BE2C (cell line): Measurements from ENCODE around the gene VTI1A.

Source experiments
- DNase-seq: peaks from one replicate; pipeline ENCODE4 v3.0.0-alpha.2; 2020
- H3K27me3 ChIP-seq: fragments of 250-450 bp; sonication (Bioruptor Pico); 2 replicates; pipeline ENCODE4 v1.5.1; 2020; ENCODE audit warnings: mild to moderate bottlenecking
- H3K36me3 ChIP-seq: fragments of 250-450 bp; sonication (Bioruptor Pico); 2 replicates; pipeline ENCODE4 v1.5.1; 2020; ENCODE audit warnings: mild to moderate bottlenecking
- H3K4me1 ChIP-seq: fragments of 250-450 bp; sonication (Bioruptor Pico); 2 replicates; pipeline ENCODE4 v1.5.1; 2020
- H3K4me3 ChIP-seq: 2 replicates; pipeline ENCODE4 v1.5.1; 2011; ENCODE audit warnings: low read depth, low read length
- H3K9me3 ChIP-seq: fragments of 250-450 bp; sonication (Bioruptor Pico); 2 replicates; pipeline ENCODE4 v1.5.1; 2020
- TF ChIP-seq, protein P1 (sequence below): IDR thresholded peaks from 2 replicates; pipeline ENCODE4 v1.5.1; 2012; ENCODE audit warnings: mild to moderate bottlenecking, low read depth, low read length

VTI1A gene

DNA sequence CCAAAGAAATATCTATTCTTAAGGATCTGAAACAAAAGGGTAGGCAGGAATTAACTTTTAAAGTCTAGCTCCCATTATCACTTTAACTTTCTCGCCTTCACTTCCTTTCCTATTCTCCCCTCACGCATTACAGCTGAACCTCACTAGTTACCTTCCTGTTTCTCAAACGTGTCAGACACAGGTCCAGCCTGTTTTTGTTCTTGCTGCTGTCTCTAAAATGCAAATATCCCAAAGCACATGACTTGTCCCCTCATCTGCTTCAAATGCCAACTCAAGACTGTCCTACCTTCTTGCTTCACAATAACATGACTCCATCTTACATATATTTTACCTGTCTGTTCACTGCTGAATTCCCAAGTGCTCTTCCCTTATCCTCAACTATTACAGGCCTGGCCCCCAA is 17.9 kb upstream of the VTI1A start:
- Histone ChIP-seq H3K36me3 (peaks cover 22% of the 10 kb centered on the region), H3K4me3 (no peak overlapping the region), H3K9me3 (no peaks in the 10 kb centered on the region), H3K4me1 (no peaks in the 10 kb centered on the region), H3K27me3 (no peaks in the 10 kb centered on the region)
- TF ChIP-seq, protein P1, sequence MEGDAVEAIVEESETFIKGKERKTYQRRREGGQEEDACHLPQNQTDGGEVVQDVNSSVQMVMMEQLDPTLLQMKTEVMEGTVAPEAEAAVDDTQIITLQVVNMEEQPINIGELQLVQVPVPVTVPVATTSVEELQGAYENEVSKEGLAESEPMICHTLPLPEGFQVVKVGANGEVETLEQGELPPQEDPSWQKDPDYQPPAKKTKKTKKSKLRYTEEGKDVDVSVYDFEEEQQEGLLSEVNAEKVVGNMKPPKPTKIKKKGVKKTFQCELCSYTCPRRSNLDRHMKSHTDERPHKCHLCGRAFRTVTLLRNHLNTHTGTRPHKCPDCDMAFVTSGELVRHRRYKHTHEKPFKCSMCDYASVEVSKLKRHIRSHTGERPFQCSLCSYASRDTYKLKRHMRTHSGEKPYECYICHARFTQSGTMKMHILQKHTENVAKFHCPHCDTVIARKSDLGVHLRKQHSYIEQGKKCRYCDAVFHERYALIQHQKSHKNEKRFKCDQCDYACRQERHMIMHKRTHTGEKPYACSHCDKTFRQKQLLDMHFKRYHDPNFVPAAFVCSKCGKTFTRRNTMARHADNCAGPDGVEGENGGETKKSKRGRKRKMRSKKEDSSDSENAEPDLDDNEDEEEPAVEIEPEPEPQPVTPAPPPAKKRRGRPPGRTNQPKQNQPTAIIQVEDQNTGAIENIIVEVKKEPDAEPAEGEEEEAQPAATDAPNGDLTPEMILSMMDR: no peak
- DNase-seq: no peak

DNA sequence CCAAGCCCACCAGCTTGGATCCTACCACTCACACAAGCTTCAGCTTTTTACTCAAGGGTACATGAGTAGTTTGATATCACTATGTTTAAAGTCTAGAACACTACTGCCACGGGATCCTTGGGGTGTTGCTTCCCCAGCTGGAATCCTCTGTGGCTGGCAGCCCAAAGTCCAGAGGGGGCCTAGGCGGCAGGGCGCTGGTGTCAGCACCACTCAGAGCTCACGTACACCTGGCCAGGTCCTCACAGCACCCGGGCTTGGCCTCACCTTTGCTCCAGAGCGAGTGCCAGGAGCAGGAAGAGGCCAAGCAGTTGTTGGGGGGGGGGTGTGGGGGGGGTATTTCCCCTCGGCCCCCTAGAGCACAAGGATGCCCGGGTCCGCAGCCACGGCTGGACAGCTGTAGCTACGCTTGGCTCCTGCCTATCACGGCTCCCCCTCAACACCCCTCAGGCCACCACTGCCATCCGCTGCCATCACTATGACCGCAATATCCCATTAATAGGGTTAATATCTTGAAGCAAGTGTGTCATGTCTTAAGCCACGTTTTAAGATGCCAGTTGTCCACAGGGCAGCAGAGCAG is 17.3 kb upstream of the VTI1A start:
- no peaks in the 10 kb centered on the region for H3K9me3 ChIP-seq
- peaks cover 24% of the 10 kb centered on the region for H3K36me3 ChIP-seq
- TF ChIP-seq, protein P1: no peak
- no peaks in the 10 kb centered on the region for H3K4me1 ChIP-seq
- H3K27me3 ChIP-seq: no peaks in the 10 kb centered on the region
- no peak for DNase-seq
- H3K4me3 ChIP-seq: no peak overlapping the region

DNA sequence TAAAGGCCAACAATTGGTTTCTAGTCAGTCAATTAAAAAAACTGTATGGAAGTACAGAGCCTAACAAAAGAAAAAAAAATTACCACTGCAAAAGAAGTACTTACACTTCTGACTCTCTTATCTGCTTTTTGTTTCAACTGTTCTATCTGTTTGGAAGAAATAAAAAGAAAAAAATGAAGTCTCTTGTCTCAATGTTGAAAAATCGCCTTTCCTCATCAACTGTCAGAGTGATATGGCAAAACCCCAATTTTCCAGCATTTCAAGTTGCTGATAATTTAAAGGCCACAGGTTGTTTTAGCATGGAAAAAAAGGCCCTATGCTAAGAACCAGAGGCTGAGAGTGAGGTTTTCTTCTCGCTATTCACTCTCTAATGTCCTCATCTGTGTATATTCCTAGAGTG is 13.9 kb upstream of the VTI1A start:
- Histone ChIP-seq H3K4me3 (no peak overlapping the region), H3K27me3 (no peaks in the 10 kb centered on the region), H3K9me3 (no peaks in the 10 kb centered on the region), H3K4me1 (no peaks in the 10 kb centered on the region), H3K36me3 (peaks cover 31% of the 10 kb centered on the region)
- no peak for DNase-seq
- TF ChIP-seq, protein P1: no peak

DNA sequence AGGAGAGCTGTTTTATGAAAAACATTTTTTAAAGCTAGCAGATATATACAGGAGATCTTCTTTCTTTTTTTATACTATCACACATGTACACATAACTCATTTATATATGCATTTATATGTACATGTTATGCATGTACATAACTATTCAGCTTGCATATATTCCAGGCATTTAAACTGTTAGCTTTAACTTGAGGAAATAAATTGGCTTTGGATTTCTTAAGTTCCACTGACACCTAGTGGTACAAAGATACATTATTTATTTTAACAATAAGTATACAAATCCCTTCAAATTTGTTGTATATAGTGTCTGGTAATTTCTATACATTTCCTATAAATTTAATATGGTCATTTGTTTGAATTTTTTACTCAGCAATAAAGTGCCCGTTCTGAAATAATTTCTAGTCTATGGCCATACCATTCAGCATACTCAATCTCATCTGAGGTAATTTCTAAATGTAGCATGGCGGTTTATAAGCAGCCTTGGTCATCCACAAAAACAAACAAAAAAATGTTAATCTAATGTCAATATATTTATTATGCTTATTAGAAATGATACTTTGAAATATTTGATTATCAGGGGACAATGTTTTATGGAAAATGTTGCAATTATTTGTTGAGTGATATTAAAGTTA is 11.9 kb upstream of the VTI1A start:
- H3K27me3 ChIP-seq: no peaks in the 10 kb centered on the region
- H3K36me3 ChIP-seq: peaks cover 26% of the 10 kb centered on the region
- TF ChIP-seq, protein P1: peak; percentile 9; the same call in 1 of the 2 replicates
- no peak for DNase-seq
- no peaks in the 10 kb centered on the region for H3K9me3 ChIP-seq
- no peak overlapping the region for H3K4me3 ChIP-seq
- no peaks in the 10 kb centered on the region for H3K4me1 ChIP-seq

DNA sequence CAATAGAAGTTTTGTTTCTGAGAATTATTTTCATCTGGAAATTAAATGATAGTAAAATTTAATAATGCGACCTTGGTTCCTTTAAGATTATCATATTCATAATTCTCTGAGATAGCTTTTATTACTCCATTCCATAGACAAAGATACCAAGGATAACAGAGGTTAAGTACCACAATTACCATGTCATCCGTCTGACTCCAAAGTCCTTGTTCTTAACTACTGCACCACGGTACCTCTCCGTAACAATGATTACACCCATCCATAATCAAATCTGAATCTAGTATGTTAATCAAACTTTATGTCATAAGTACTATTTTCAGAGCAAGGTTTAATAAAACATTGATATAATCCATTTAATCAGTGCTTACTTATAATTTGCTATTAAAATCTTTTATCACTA is 8.7 kb upstream of the VTI1A start:
- no peak overlapping the region for H3K4me3 ChIP-seq
- DNase-seq: no peak
- no peaks in the 10 kb centered on the region for H3K27me3 ChIP-seq
- peaks cover 23% of the 10 kb centered on the region for H3K36me3 ChIP-seq
- TF ChIP-seq, protein P1: no peak
- no peaks in the 10 kb centered on the region for H3K4me1 ChIP-seq
- no peaks in the 10 kb centered on the region for H3K9me3 ChIP-seq

DNA sequence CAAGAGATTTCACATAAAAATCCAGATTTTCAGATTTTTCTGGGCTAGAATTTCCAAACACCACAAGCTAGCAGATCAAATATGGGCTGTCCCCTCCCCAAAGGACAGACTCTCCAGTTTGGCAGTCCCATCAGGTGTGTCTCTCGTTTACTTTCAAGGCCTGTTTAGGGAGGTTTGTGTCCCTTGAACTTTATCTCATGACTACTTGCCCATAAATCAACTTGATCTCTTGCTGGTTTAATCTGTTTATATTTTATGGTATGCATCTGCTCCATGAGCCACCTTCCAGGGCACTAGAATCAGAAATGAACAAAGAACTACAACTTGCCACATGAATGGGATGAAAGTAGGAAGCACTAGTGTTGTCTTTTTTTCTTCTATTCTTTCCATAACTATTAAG is 5.5 kb upstream of the VTI1A start:
- Histone ChIP-seq H3K4me1 (no peaks in the 10 kb centered on the region), H3K36me3 (peaks cover 20% of the 10 kb centered on the region)

More for the DNA sequence above, 5.5 kb upstream of the VTI1A start:
- Histone ChIP-seq H3K27me3 (no peaks in the 10 kb centered on the region), H3K9me3 (no peaks in the 10 kb centered on the region), H3K4me3 (no peak overlapping the region)
- TF ChIP-seq, protein P1: no peak
- DNase-seq: no peak
